HL-60 (cell line): ENCODE data around the gene ZNF439.

ENCODE experiments used
- CTCF ChIP-seq: IDR thresholded peaks from one replicate; pipeline ENCODE4 v1.5.1; 2011; ENCODE audit warnings: low read length, control low read depth, inconsistent platforms; ENCODE audit not compliant: insufficient read depth
- GABPA ChIP-seq: IDR thresholded peaks from 2 replicates; pipeline ENCODE4 v1.6.1; 2012; ENCODE audit warnings: low read depth
- POLR2AphosphoS5 ChIP-seq: IDR thresholded peaks from 2 replicates; pipeline ENCODE4 v1.6.1; 2012; ENCODE audit warnings: low read depth
- REST ChIP-seq: IDR thresholded peaks from 2 replicates; pipeline ENCODE4 v1.6.1; 2012; ENCODE audit warnings: low read depth; ENCODE audit not compliant: insufficient replicate concordance
- SPI1 ChIP-seq: IDR thresholded peaks from 2 replicates; pipeline ENCODE4 v1.6.1; 2012; ENCODE audit warnings: low read depth, mild to moderate bottlenecking, borderline replicate concordance

- TF ChIP-seq CTCF: no peak
- peak; percentile 67 for TF ChIP-seq REST
- peak; percentile 83 for TF ChIP-seq POLR2AphosphoS5
- TF ChIP-seq GABPA: no peak
- TF ChIP-seq SPI1: no peak
Measured at GRCh38 chr19:11814029-11814699, 34.4 kb upstream of the ZNF439 start, which contains the start of gene ZNF440.
